ENCODE measurements around the gene BCKDHB.

BCKDHB gene

DNA sequence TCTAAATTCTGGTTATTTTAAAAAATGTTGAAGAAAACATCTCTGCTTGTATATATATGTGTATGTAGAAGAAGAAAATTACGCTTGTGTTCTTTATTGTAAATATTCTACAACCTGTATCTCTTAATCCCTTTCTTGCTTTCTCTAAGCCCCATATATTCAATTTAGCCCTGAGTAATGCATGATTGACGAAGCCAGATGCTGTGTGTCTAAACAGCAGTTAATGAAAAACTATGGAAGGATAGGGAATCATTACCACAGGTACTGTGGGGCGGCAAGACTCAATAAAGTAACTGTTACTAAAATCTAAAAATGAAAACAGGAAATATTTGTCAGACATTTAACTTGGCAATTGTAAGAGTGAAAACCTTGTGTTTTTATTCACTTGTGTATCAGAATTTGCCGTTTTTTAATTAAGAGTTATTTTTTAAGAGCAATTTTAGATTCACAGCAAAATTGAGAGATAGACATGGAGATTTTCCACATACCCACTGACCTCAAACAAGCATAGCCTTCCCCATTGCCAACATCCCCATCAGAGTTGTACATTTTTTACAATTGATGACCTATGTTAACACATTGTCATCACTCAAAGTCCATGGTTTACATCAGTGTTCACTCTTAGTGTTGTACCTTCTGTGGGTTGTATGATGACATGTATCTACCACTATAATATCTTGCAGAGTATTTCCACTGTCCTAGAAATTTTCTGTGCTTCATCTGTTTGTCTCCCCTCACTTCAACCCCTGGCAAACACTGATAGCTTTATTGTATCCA, 76.7 kb downstream of the BCKDHB start:
- ChIA-PET CTCF (no interaction called here), POLR2A (no interaction called here)
- TF ChIP-seq L3MBTL2 (conservative IDR thresholded peaks at IDR 0.05) (no peak), ELF4 (IDR thresholded peaks at IDR 0.05) (no peak), FOXA1 (IDR thresholded peaks at IDR 0.05) (no peak), TARDBP (IDR thresholded peaks at IDR 0.05) (no peak), PKNOX1 (IDR thresholded peaks at IDR 0.05) (no peak), ARNT (IDR thresholded peaks at IDR 0.05) (no peak), CTBP1 (IDR thresholded peaks at IDR 0.05; ENCODE audit: borderline replicate concordance) (no peak), NFRKB (IDR thresholded peaks at IDR 0.05) (no peak), LEF1 (IDR thresholded peaks at IDR 0.05; ENCODE audit: borderline replicate concordance) (no peak)
- no peak for DNase-seq (ENCODE audit: extremely low spot score)

GRCh38 chr6:80185492-80185891, 79.0 kb downstream of the BCKDHB start:
- TF ChIP-seq TARDBP (IDR thresholded peaks at IDR 0.05): no peak
- no peak for TF ChIP-seq FOXK2 (IDR thresholded peaks at IDR 0.05)
- TF ChIP-seq FOXA1 (IDR thresholded peaks at IDR 0.05): no peak
- no peak for TF ChIP-seq FOXM1 (IDR thresholded peaks at IDR 0.05; ENCODE audit: borderline replicate concordance)
- no peak for TF ChIP-seq HDGF (IDR thresholded peaks at IDR 0.05; ENCODE audit: borderline replicate concordance)
- ChIA-PET POLR2A (no interaction called here), CTCF (no interaction called here)
- no peak for DNase-seq (ENCODE audit: extremely low spot score)

- CTCF ChIA-PET: no interaction called here
- TF ChIP-seq L3MBTL2 (conservative IDR thresholded peaks at IDR 0.05): no peak
- TF ChIP-seq FOXM1 (IDR thresholded peaks at IDR 0.05; ENCODE audit: borderline replicate concordance): no peak
- no peak for TF ChIP-seq NFRKB (IDR thresholded peaks at IDR 0.05)
- TF ChIP-seq LEF1 (IDR thresholded peaks at IDR 0.05; ENCODE audit: borderline replicate concordance): no peak
- no peak for TF ChIP-seq ELF4 (IDR thresholded peaks at IDR 0.05)
- TF ChIP-seq HDGF (IDR thresholded peaks at IDR 0.05; ENCODE audit: borderline replicate concordance): no peak
- TF ChIP-seq CTBP1 (IDR thresholded peaks at IDR 0.05; ENCODE audit: borderline replicate concordance): no peak
- TF ChIP-seq ZNF384 (IDR thresholded peaks at IDR 0.05): no peak
- no peak for TF ChIP-seq ARNT (IDR thresholded peaks at IDR 0.05)
- TF ChIP-seq PKNOX1 (IDR thresholded peaks at IDR 0.05): no peak
- no peak for TF ChIP-seq BHLHE40 (IDR thresholded peaks at IDR 0.05; ENCODE audit: borderline replicate concordance)
- TF ChIP-seq TARDBP (IDR thresholded peaks at IDR 0.05): no peak
- TF ChIP-seq SP1 (IDR thresholded peaks at IDR 0.05): no peak
- TF ChIP-seq SUZ12 (IDR thresholded peaks at IDR 0.05): no peak
- TF ChIP-seq FOXK2 (IDR thresholded peaks at IDR 0.05): no peak
- TF ChIP-seq FOXA1 (IDR thresholded peaks at IDR 0.05): no peak
- POLR2A ChIA-PET: no interaction called here
- DNase-seq (ENCODE audit: extremely low spot score): no peak
Observed at GRCh38 chr6:80186082-80186481, 79.6 kb downstream of the BCKDHB start.

- CTCF ChIA-PET: no interaction called here
- TF ChIP-seq ARNT (IDR thresholded peaks at IDR 0.05) (no peak), HDGF (IDR thresholded peaks at IDR 0.05; ENCODE audit: borderline replicate concordance) (no peak), CTBP1 (IDR thresholded peaks at IDR 0.05; ENCODE audit: borderline replicate concordance) (no peak), FOXK2 (IDR thresholded peaks at IDR 0.05) (no peak), TARDBP (IDR thresholded peaks at IDR 0.05) (no peak), BHLHE40 (IDR thresholded peaks at IDR 0.05; ENCODE audit: borderline replicate concordance) (no peak), FOXM1 (IDR thresholded peaks at IDR 0.05; ENCODE audit: borderline replicate concordance) (no peak), NFRKB (IDR thresholded peaks at IDR 0.05) (no peak), SUZ12 (IDR thresholded peaks at IDR 0.05) (no peak), LEF1 (IDR thresholded peaks at IDR 0.05; ENCODE audit: borderline replicate concordance) (no peak), L3MBTL2 (conservative IDR thresholded peaks at IDR 0.05) (no peak), SP1 (IDR thresholded peaks at IDR 0.05) (no peak), PKNOX1 (IDR thresholded peaks at IDR 0.05) (no peak), ZNF384 (IDR thresholded peaks at IDR 0.05) (no peak), ELF4 (IDR thresholded peaks at IDR 0.05) (no peak), FOXA1 (IDR thresholded peaks at IDR 0.05) (no peak)
- POLR2A ChIA-PET: no interaction called here
Observed at GRCh38 chr6:80196906-80197305, 90.4 kb downstream of the BCKDHB start.

DNA sequence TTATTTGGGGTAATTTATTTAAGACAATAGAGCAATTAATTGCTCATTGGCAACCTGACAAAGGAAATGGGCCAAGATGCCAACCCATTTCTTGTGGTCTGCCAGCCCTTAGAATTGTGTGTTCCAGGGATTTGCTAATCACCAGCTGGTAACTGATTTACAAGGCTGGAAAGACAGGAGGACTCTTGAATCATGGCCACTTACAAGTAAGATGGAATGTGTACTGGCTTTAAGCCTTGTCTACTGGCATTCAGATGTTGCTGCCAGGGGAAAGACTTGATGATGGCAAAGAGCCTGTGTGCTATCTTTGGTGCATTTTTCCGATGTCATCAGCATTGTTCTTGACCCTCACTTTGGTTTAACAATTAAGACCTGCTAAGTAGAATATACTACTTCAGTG, 91.0 kb downstream of the BCKDHB start:
- POLR2A ChIA-PET: no interaction called here
- TF ChIP-seq SUZ12 (IDR thresholded peaks at IDR 0.05) (no peak), FOXA1 (IDR thresholded peaks at IDR 0.05) (no peak), SP1 (IDR thresholded peaks at IDR 0.05) (no peak), PKNOX1 (IDR thresholded peaks at IDR 0.05) (no peak), ARNT (IDR thresholded peaks at IDR 0.05) (no peak), FOXM1 (IDR thresholded peaks at IDR 0.05; ENCODE audit: borderline replicate concordance) (no peak), TARDBP (IDR thresholded peaks at IDR 0.05) (no peak), LEF1 (IDR thresholded peaks at IDR 0.05; ENCODE audit: borderline replicate concordance) (no peak), NFRKB (IDR thresholded peaks at IDR 0.05) (no peak), CTBP1 (IDR thresholded peaks at IDR 0.05; ENCODE audit: borderline replicate concordance) (no peak), FOXK2 (IDR thresholded peaks at IDR 0.05) (no peak), BHLHE40 (IDR thresholded peaks at IDR 0.05; ENCODE audit: borderline replicate concordance) (no peak), ZNF384 (IDR thresholded peaks at IDR 0.05) (no peak), ELF4 (IDR thresholded peaks at IDR 0.05) (no peak), L3MBTL2 (conservative IDR thresholded peaks at IDR 0.05) (no peak), HDGF (IDR thresholded peaks at IDR 0.05; ENCODE audit: borderline replicate concordance) (no peak)
- no peak for DNase-seq (ENCODE audit: extremely low spot score)
- CTCF ChIA-PET: no interaction called here

More at GRCh38 chr6:80196906-80197305, 90.4 kb downstream of the BCKDHB start:
- no peak for DNase-seq (ENCODE audit: extremely low spot score)
